NCI-H345 treated with DMSO at 0.1 percent for 48 hours (cell line): ENCODE results near the gene TCERG1L.
"Not testable (repeated sequence)": the region's sequence is repeated elsewhere in the genome, so short reads cannot be mapped to it uniquely, and the experiment has no call there.

ENCODE experiments used
- DNase-seq: peaks from one replicate; lab custom pipeline; 2025; ENCODE audit not compliant: unreplicated experiment; lab: John Stamatoyannopoulos, UW

TCERG1L gene

DNA sequence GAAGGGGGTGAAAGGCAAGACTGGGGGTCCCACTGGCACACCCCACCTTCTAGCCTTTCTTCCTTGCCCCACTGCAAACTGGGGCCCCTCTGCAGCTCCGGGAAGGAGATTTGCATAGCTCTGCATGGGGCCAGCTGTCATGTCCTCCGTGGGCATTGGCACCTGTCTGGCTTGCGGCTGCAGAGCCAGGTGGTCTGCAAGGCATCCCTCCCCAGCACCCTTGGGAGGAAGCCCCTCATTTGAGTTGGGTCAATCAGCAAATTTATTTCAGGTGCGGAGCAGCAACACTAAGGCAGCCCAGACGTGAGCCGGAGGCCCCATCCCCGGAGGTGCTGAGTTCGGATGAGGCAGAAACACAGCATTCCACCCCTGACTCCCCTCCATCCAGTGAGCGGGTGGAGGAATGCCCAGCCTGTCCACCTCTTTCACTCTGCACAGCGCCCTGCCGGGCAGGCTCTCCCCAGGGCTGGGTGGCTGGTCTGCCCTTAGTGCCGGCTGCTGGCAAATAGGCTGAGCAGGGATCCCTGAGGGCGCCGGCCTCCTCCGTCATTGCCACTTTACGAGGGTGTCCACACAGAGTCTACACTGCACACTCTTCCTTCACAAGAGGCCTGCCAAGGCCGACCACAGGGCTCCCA, 143.2 kb downstream of the TCERG1L start:
- DNase-seq: no peak

DNA sequence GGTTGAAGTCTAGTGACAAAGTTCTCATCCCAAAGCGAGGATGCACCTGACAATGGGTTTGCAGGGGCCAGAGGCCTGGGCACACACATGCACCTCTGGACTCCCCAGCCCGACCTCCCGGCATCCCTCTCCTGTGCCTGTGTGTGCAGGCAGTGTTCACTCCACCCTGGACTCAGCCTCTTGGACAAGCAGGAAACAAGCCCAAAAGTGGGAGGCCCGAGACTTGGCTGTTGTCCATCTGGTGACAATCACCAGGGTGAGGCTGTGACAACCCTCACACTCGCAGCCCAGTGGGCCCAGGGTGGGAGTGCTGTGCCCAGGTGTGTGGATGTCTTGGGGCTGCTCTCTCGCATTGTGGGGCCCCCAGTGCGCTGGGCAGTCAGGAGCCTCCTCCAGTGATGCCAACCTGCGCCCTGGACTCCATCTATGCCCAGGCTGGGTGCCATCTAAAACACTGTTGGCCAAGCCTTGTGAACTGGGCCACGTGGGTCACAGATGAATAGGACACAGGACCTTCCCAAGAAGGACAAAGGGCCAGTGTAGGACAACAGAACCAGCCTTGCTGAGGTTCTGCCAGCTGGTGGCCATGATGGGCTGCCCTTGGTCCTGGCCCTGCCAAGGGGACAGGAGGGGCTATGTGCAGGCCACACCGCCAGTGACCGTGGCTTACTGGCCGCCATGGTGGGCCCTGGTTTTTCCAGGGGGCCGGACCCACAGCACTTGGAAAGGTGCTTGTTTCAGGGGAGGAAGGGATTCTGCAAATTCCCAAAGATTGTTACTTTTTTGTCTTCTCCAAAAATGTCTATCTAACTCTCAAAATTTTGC, 144.3 kb downstream of the TCERG1L start:
- DNase-seq: no peak

DNA sequence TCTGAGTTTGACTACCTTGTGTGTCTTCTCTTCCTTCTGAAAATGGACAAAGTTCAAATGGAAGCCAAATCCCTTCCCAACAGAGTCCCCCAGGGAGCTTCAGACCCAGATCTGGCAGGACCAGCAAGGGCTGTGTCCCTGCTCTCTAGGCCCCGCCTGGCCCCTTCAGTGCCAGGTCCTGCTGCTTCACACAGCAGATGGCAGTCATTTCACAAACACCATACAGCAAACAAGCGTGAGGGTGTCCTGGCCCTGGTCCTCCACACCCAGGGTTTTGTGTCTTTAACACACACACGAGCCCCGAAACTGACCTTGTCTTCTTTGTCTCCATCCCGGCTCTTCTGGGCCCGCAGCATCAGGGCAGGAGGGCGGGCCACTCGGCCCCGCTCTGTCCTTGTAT, 145.0 kb downstream of the TCERG1L start:
- DNase-seq: no peak

DNA sequence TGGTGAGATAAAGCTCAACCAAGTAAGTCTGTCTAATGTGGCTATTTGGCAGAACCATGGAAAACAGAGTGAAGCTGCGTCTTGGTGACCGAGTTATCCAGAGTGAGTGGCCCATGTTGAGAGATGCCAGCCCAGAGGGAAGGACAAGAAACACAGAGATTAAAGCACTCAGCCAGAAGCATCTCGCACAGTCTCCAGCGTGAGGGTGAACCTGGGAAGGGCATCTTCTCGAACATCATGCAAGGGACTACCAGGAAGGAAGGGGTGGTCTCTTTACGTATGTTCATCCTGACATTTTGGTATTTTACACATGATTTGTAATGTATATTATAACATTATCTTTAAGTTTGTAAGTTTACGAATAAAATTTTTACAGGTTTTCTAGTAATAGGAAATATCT, 146.4 kb downstream of the TCERG1L start:
- no peak for DNase-seq

DNA sequence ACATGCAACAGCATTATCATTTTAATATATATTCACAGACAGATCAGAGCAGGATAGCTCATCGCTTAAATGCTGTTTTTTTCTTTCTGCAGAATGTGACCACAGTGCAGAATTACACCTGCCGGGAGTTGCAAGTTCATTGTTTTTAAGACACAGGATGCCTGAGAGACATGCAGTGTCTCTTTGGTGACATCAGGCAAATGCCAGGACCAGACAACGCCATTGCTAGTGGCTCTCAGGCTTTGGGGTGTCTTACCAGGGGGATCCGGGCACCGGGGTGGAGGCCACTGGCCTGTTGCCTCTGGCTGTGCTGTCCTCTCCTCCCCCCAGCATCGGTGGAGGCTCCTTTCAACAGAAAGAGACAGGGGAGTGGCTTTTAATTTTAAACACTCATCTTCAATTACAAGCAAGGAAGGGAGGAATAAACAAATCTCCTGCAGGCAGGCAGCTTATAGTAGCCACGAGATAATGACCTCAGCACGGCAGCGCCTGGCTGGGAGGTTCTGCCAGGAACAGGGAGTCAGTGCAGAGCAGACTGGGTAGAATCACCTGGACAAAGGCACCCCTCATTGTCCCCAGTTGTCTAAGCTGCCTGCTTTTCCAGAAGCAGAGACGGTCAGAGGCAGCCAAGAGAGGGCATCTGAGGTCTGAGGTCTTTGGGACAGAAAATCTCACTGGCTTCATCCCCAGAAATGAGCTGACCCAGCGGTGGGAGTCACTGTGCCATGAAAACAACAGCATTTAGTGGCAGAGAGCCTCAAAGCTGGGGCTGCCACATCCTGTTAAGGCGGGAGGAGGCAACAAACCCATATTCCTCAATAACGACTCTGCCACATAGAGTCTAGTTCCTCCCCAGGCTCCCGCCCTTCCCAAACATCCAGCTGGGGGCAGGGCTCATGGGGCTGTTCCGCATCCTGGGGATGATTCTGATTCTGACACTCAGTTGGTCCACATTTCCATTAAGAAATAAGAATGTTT, 148.4 kb downstream of the TCERG1L start:
- no peak for DNase-seq

DNA sequence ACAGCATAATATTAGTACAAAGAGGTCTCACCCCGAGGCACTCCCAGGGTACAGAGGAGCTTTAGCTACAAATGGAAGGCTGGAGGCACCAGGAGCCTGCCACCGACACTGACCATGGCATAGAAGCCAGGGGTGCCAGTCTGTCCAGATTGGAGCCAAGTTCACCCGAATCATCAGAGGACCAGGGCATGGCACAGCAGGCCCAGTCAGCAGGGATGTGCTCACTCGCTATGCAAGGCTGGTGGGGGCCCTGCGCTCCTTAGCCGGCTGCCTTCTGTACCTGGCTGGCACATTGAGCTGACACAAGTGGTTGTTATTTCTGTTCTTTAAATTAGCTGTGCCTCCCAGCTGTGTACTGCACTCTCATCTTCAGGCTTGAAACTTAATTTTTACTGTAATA, 149.3 kb downstream of the TCERG1L start:
- DNase-seq: no peak

DNA sequence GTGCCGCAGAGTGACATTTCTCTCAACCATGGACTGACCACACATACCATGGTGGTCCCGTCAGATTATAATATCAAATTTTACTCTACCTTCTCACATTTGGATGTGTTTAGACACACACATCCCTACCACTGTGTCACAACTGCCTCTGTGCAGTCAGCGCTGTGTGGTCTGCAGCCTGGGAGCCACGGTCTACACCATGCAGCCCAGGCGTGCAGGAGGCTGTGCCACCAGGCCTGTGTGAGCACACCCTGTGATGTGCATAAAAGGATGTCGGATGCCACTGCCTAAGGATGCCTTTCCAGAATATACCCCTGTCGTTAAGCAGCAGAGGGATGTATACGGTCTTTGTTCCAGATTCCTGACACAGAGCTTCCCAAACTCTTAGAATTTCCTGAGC, 150.4 kb downstream of the TCERG1L start:
- DNase-seq: no peak

DNA sequence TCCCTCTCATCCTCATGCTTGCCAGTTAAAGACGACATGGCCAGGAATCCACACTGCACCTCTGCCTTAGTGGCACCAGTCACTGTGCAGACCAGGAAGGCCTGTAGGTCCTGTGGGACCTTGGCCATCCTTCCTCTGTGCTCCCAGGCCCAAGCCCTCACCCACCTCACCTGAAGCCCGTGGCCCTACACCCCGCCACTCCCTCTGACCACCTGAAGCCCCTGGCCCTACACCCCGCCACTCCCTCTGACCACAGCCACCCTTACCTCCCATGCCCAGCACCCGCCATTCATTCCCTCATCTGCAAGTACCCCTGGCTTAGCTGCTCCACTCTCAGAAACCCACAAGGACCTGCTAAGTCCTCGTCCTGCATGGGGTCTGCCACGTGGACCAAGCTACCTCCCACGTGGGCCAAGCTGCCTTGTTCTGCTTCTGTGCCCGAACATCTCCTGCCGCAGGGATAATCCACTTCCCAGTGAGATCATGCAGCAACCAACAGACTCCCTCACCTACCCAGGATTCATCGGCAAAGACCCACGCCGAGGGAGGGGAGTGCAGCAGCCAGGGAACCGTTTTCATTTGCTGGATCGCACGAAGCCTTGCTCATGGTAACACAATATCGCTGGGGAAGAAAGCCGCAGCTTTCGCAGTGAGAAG, 151.2 kb downstream of the TCERG1L start:
- DNase-seq: no peak

DNA sequence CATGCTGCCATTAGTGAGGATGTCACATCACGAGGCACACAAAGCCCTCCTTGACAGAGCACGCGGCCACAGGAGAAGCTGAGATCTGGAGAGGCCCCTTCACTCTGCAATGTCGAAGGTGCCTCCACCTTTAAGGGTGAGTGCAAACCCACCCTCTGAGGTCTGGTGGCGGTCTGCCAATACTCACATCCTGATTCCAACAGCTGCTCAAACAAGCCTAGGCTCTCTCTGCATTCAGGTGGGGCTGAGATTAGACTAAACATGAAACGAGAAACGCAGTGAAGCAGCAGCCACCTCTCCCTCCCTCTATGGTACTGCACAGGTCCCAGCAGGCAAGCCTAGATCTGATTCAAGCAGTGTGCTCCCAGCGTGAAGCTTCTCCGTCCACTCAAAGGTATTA, 151.8 kb downstream of the TCERG1L start:
- DNase-seq: peak; percentile 73

DNA sequence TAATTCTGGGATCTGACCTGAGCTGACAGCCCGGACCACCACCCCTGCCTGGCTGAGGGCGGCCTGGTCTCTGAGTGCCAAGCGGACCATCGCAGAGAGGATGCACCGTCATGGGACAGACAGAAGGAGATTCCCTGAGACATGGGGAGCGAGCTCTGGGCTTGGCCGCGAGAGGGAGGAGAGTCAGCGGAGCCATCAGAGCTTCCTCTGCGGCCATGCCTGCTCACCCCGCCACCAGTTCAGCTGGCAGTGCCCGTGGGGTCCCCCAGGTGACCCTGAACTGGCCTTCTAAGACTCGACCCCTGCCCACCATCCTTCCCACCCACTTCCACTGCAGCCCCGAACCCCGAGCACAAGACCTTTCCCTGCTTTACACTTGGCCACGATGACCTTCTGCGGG, 152.8 kb downstream of the TCERG1L start:
- no peak for DNase-seq

DNA sequence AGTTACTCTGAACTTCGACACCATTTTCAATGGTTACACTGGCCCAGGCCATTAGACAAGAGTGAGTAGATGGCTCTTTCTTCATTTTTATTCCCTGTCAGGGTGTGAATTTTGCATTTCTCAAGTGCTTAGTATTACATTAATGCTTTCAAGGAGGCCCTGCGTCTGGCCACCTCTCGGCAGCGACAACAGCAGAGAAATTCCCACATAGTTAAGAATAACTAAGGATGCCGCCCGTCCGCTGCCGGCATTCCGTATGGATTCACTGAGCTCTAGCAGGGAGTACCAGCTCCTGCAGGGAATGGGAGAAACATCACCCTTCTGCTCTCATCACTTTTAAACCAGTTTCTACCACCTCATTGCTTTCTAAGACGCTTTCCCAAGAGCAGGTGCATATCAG, 153.6 kb downstream of the TCERG1L start:
- no peak for DNase-seq

DNA sequence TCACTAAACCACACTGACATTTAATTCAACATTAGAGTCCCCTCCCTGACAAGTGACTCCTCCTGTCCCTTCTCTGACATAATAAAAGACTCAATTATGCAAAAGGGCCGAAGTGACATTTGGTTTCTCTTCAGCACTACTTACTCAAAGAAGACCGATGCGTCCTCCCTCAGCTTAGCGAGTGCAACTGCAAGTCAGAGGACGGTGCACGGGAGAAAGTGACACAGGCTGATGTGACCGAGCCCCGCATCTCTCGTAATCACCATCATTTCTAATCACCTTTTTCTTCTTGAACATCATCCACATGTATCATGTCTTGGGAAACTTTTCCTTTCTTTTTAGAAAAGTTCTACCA, 155.7 kb downstream of the TCERG1L start:
- no peak for DNase-seq

DNA sequence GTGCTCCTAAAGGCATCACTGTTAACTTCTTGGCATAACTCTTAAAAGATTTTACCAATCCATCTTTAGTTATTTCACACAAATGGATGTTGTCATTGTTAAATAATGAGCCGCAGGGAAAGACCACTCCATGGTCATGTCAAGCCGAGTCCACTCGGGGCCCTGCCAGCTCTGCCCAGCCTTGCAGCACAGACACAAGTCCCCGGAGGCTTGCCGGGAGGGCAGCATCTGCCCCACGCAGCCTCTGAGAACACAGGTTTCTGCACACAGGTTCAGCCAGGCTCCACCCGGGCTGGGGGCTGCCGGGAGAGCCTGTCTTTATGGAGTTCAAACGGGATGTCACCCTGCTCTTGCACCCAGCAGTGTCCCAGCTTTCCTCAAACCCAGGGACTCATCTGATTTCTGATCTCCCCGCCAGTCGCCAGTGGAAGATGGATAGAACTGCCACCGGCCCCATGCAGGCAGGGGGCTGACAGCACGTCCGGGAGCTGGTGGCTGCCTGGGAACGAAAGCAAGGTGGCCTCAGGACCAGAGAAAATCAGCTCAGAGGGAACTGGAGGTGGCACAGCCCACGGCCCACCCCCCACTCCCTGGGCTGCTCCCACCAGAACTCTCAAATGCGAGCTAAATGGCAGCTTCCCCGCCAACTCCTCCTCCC, 156.2 kb downstream of the TCERG1L start:
- no peak for DNase-seq

DNA sequence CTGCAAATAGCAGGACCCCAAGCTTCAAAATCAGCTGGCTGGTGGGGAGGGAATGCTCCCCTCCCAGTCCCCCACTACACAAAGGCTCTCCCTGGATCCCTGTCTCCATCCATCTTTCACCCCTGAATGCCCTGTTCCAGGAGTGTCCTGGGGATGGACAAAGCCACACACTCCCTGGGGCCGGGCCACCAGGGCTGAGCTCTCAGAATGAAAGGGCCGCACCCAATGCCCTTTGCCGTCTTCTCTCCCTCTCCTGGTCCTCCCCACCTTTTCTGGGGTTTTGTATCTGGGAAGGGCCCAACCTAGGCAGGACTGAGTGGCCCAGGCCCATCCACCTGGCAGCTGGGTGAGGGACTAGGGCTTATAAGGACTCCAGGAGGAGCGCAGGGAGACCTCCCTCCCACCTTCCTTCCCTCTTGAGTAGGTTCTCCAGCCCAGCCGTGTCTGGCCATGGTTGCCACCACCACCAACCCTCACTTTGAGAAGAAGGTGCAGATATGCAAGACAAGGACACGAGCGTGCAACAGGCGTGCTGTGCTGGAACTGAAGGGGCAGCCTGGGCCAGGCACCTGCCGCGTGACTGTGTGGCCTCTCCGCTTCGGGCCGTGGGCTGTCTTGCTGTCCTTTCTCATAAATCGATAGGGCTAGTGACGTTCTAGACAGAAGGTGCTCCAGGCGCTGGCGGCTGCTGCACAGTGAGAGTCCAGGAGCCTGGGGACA, 157.1 kb downstream of the TCERG1L start:
- DNase-seq: no peak

DNA sequence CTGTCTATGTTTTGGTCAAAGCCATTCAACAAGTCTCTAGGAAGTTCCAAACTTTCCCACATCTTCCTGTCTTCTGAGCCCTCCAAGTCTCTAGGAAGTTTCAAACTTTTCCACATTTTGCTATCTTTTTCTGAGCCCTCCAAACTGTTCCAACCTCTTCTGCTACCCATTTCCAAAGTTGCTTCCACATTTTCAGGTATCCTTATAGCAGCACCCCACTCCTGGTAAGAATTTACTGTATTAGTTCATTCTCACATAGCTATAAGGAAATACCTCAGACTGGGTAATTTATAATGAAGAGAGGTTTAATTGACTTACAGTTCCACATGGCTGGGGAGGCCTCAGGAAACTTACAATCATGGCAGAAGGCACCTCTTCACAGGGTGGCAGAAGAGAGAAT, 159.1 kb downstream of the TCERG1L start:
- DNase-seq: not testable (repeated sequence)

DNA sequence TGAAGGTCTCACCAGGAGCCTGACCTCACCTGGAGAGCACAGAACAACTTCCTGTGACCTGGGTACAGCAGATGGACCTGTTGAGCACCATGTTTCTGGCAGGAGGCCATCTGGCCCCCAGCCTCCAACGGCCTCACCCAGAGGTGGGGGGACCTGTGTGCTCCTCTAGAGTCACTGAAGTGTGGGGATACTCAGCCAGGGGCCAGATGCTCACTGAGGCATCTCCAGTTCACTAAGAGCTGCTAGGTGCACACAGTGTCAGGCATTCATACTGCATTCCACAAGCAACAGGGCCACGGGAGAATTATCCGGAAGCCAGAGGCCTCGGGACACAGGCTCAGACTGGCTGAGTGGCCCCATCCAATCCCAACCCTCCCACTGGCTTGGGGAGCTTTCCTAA, 161.4 kb downstream of the TCERG1L start:
- DNase-seq: no peak

DNA sequence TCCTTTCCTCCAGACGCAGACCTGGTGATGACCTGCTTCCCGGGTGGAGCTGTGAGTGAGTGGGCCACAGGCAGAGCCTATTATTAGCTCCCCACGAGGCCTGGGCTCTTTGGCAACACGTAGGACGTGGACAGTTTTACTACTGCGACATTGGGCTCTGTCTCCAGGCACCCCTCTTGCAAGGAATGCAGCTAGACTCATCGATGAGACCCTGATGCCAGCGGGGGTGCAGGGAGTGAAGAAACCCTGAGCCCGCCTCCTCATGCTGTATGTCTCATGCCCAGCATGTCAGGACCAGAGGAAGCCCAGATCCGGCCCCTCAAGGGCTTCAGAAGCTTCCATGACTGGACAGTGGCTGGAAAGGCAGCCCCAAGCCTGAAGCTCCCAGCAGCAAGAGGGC, 161.9 kb downstream of the TCERG1L start:
- no peak for DNase-seq

DNA sequence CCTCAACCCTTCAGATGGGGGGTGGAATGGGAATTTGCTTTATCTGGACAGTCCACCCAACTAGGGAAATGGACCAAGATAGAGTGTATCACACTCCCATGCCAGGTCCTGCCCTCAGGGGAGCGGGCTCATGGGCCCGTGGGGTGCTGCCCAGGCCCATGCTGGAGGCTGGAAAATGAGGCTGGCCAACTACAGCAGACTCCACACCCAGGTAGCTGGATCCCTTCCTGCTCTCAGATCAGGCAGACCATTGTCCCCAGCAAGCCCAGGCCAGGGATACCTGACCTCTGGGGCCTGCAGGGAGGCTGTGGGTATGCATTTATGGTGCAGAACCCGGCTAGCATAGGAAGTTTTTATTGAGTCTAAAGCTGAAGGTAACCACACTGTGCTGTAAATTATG, 162.4 kb downstream of the TCERG1L start:
- DNase-seq: no peak

DNA sequence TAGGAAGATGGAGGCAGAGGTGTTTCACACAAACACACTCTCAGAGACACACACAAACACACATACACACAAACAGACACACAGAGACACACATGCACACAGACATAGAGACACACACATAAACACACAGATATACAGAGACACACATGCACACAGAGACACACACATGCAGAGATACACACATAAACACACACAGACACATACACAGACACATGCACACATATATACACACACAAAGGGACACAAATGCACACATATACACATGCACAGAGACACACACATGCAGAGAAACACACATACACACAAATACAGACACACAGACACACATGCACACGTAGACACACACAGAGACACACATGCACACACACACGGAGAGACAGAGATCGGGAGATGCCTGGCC, 163.3 kb downstream of the TCERG1L start:
- no peak for DNase-seq
